ENCODE results near the gene PLEKHG4. TPM values are rescaled to one million over a fixed set of nuclear protein-coding genes. Genes with fewer than 3 reads are reported as not detected.

Gene PLEKHG4
- total and polyA plus RNA-seq, 5 donors from 2014 or later: 1.4 to 10.0 (median 4.0) TPM

GRCh38 chr16:67246756-67247191 is 32.6 kb upstream of the PLEKHG4 start:
- H3K27me3 Mint-ChIP-seq: peaks cover 29% of the 10 kb centered on the region
- DNase-seq (peak; percentile 37 to 56 (median 51)), ATAC-seq (ENCODE audit: low read depth in 2 of 2) (no peak)
- peak overlapping the region; percentile 80 to 93 (median 91) for H3K27ac Mint-ChIP-seq
- Histone ChIP-seq H3K9me3 (ENCODE audit: control insufficient read depth in 2 of 2, low read length in 2 of 2) (no peaks in the 10 kb centered on the region), H3K27ac (ENCODE audit: insufficient read depth, low read length, poor library complexity, severe bottlenecking) (peak overlapping the region; percentile 68), H3K36me3 (ENCODE audit: control insufficient read depth, insufficient read depth, low read length) (no peaks in the 10 kb centered on the region), H3K4me1 (ENCODE audit: control insufficient read depth, insufficient read depth, low read length, poor library complexity, severe bottlenecking) (peaks cover 56% of the 10 kb centered on the region), H3K4me3 (ENCODE audit: low read depth, low read length) (peak overlapping the region; percentile 59), H3K27me3 (ENCODE audit: control insufficient read depth, insufficient read depth, low read length) (peaks cover 13% of the 10 kb centered on the region)
- peak overlapping the region; percentile 89 to 96 (median 91) for H3K4me3 Mint-ChIP-seq
- H3K36me3 Mint-ChIP-seq: no peaks in the 10 kb centered on the region
- peaks cover 9 to 55% (median 32%) of the 10 kb centered on the region in 4 donors for H3K4me1 Mint-ChIP-seq
- no peaks in the 10 kb centered on the region for H3K9me3 Mint-ChIP-seq

GRCh38 chr16:67247192-67248072 is 31.9 kb upstream of the PLEKHG4 start, which contains the start of gene FHOD1:
TSS of gene FHOD1 (minus strand) at chr16:67247481. CDS start at chr16:67247410, 71 bp downstream.
- Histone ChIP-seq H3K4me1 (ENCODE audit: control insufficient read depth, insufficient read depth, low read length, poor library complexity, severe bottlenecking) (peaks cover 56% of the 10 kb centered on the region), H3K27me3 (ENCODE audit: control insufficient read depth, insufficient read depth, low read length) (peaks cover 13% of the 10 kb centered on the region), H3K4me3 (ENCODE audit: low read depth, low read length) (peak within 1 kb of the TSS; percentile 72), H3K36me3 (ENCODE audit: control insufficient read depth, insufficient read depth, low read length) (no peaks in the 10 kb centered on the region), H3K27ac (ENCODE audit: insufficient read depth, low read length, poor library complexity, severe bottlenecking) (peak within 1 kb of the TSS; percentile 68), H3K9me3 (ENCODE audit: control insufficient read depth in 2 of 2, low read length in 2 of 2) (no peaks in the 10 kb centered on the region)
- H3K36me3 Mint-ChIP-seq: no peaks in the 10 kb centered on the region
- H3K27ac Mint-ChIP-seq: peak within 1 kb of the TSS; percentile 80 to 93 (median 91)
- DNase-seq: peak; percentile 91 to 97 (median 93)
- peak; percentile 78 to 80 for ATAC-seq (ENCODE audit: low read depth in 2 of 2)
- peaks cover 31% of the 10 kb centered on the region for H3K27me3 Mint-ChIP-seq
- H3K9me3 Mint-ChIP-seq: no peaks in the 10 kb centered on the region
- peaks cover 9 to 55% (median 32%) of the 10 kb centered on the region in 4 donors for H3K4me1 Mint-ChIP-seq
- H3K4me3 Mint-ChIP-seq: peak within 1 kb of the TSS; percentile 89 to 96 (median 91)

- Mint-ChIP-seq H3K9me3 (no peaks in the 10 kb centered on the region), H3K4me3 (peak overlapping the region; percentile 89 to 96 (median 91)), H3K4me1 (peaks cover 5 to 55% (median 31%) of the 10 kb centered on the region in 4 donors), H3K27me3 (peaks cover 31% of the 10 kb centered on the region), H3K27ac (peak overlapping the region in 2 of 3 donors; percentile 85 to 93), H3K36me3 (no peaks in the 10 kb centered on the region)
- Histone ChIP-seq H3K9me3 (ENCODE audit: control insufficient read depth in 2 of 2, low read length in 2 of 2) (no peaks in the 10 kb centered on the region), H3K4me3 (ENCODE audit: low read depth, low read length) (peak overlapping the region; percentile 72), H3K36me3 (ENCODE audit: control insufficient read depth, insufficient read depth, low read length) (no peaks in the 10 kb centered on the region), H3K27ac (ENCODE audit: insufficient read depth, low read length, poor library complexity, severe bottlenecking) (peak overlapping the region; percentile 68), H3K4me1 (ENCODE audit: control insufficient read depth, insufficient read depth, low read length, poor library complexity, severe bottlenecking) (peaks cover 56% of the 10 kb centered on the region), H3K27me3 (ENCODE audit: control insufficient read depth, insufficient read depth, low read length) (peaks cover 13% of the 10 kb centered on the region)
- ATAC-seq (ENCODE audit: low read depth in 2 of 2) (no peak), DNase-seq (peak in 1 of 3 donors; percentile 24)
These were observed 31.3 kb upstream of the PLEKHG4 start for GRCh38 chr16:67248073-67248400.

GRCh38 chr16:67248401-67249177 is 30.7 kb upstream of the PLEKHG4 start, which contains the start of gene SLC9A5:
TSS of gene SLC9A5 (plus strand) at chr16:67248979. CDS start at chr16:67249015, 36 bp downstream.
- H3K36me3 ChIP-seq (ENCODE audit: control insufficient read depth, insufficient read depth, low read length): no peaks in the 10 kb centered on the region
- H3K27me3 ChIP-seq (ENCODE audit: control insufficient read depth, insufficient read depth, low read length): peaks cover 13% of the 10 kb centered on the region
- H3K27me3 Mint-ChIP-seq: peaks cover 31% of the 10 kb centered on the region
- H3K4me1 Mint-ChIP-seq: peaks cover 5 to 54% (median 31%) of the 10 kb centered on the region in 4 donors
- peaks cover 55% of the 10 kb centered on the region for H3K4me1 ChIP-seq (ENCODE audit: control insufficient read depth, insufficient read depth, low read length, poor library complexity, severe bottlenecking)
- H3K4me3 ChIP-seq (ENCODE audit: low read depth, low read length): peak within 1 kb of the TSS; percentile 72
- peak in 2 of 3 donors; percentile 27 to 32 for DNase-seq
- H3K4me3 Mint-ChIP-seq: peak within 1 kb of the TSS; percentile 89 to 96 (median 94)
- no peaks in the 10 kb centered on the region for H3K9me3 Mint-ChIP-seq
- no peaks in the 10 kb centered on the region for H3K9me3 ChIP-seq (ENCODE audit: control insufficient read depth in 2 of 2, low read length in 2 of 2)
- H3K27ac Mint-ChIP-seq: peak within 1 kb of the TSS in 2 of 3 donors; percentile 85 to 93
- H3K36me3 Mint-ChIP-seq: no peaks in the 10 kb centered on the region
- no peak for ATAC-seq (ENCODE audit: low read depth in 2 of 2)
- peak within 1 kb of the TSS; percentile 68 for H3K27ac ChIP-seq (ENCODE audit: insufficient read depth, low read length, poor library complexity, severe bottlenecking)

GRCh38 chr16:67249178-67250044 is 29.9 kb upstream of the PLEKHG4 start:
- Mint-ChIP-seq H3K27me3 (peaks cover 31% of the 10 kb centered on the region), H3K4me3 (peak overlapping the region; percentile 74 to 95 (median 87)), H3K36me3 (no peaks in the 10 kb centered on the region), H3K27ac (peak overlapping the region in 2 of 3 donors; percentile 48 to 82), H3K4me1 (peaks cover 2 to 46% (median 29%) of the 10 kb centered on the region in 4 donors), H3K9me3 (no peaks in the 10 kb centered on the region)
- Histone ChIP-seq H3K9me3 (ENCODE audit: control insufficient read depth in 2 of 2, low read length in 2 of 2) (no peaks in the 10 kb centered on the region), H3K4me1 (ENCODE audit: control insufficient read depth, insufficient read depth, low read length, poor library complexity, severe bottlenecking) (peaks cover 47% of the 10 kb centered on the region), H3K4me3 (ENCODE audit: low read depth, low read length) (no peak overlapping the region), H3K36me3 (ENCODE audit: control insufficient read depth, insufficient read depth, low read length) (no peaks in the 10 kb centered on the region), H3K27ac (ENCODE audit: insufficient read depth, low read length, poor library complexity, severe bottlenecking) (no peak overlapping the region), H3K27me3 (ENCODE audit: control insufficient read depth, insufficient read depth, low read length) (peaks cover 13% of the 10 kb centered on the region)
- DNase-seq: no peak
- ATAC-seq (ENCODE audit: low read depth in 2 of 2): no peak

- Histone ChIP-seq H3K27me3 (ENCODE audit: control insufficient read depth, insufficient read depth, low read length) (peaks cover 13% of the 10 kb centered on the region), H3K27ac (ENCODE audit: insufficient read depth, low read length, poor library complexity, severe bottlenecking) (no peak overlapping the region), H3K36me3 (ENCODE audit: control insufficient read depth, insufficient read depth, low read length) (no peaks in the 10 kb centered on the region), H3K9me3 (ENCODE audit: control insufficient read depth in 2 of 2, low read length in 2 of 2) (no peaks in the 10 kb centered on the region), H3K4me3 (ENCODE audit: low read depth, low read length) (no peak overlapping the region), H3K4me1 (ENCODE audit: control insufficient read depth, insufficient read depth, low read length, poor library complexity, severe bottlenecking) (peaks cover 41% of the 10 kb centered on the region)
- H3K27me3 Mint-ChIP-seq: peaks cover 31% of the 10 kb centered on the region
- H3K27ac Mint-ChIP-seq: peak overlapping the region in 2 of 3 donors; percentile 48 to 82
- no peaks in the 10 kb centered on the region for H3K9me3 Mint-ChIP-seq
- ATAC-seq (ENCODE audit: low read depth in 2 of 2): no peak
- H3K4me1 Mint-ChIP-seq: peaks cover 0 to 40% (median 24%) of the 10 kb centered on the region in 4 donors
- H3K36me3 Mint-ChIP-seq: no peaks in the 10 kb centered on the region
- peak overlapping the region; percentile 74 to 95 (median 87) for H3K4me3 Mint-ChIP-seq
- DNase-seq: no peak
These were observed 29.3 kb upstream of the PLEKHG4 start for GRCh38 chr16:67250045-67250327.
